Muscle layer of colon (tissue), 2 donors: ENCODE data around the gene ADGRB2.

ENCODE experiments used
- H3K27ac ChIP-seq: one replicate; pipeline ENCODE4 v1.7.0; 2013; ENCODE audit warnings: low read depth, mild to moderate bottlenecking, low read length, moderate library complexity
- H3K27me3 ChIP-seq, 2 donors: one replicate each; pipeline ENCODE4 v1.7.0; 2013; ENCODE audit warnings: low read length in 2 of 2, mild to moderate bottlenecking in 2 of 2; ENCODE audit not compliant: insufficient read depth in 2 of 2, control insufficient read depth in 1 of 2
- H3K36me3 ChIP-seq: one replicate; pipeline ENCODE4 v1.7.0; 2013; ENCODE audit warnings: mild to moderate bottlenecking, low read length; ENCODE audit not compliant: insufficient read depth
- H3K4me1 ChIP-seq: one replicate; pipeline ENCODE4 v1.7.0; 2013; ENCODE audit warnings: mild to moderate bottlenecking, low read length; ENCODE audit not compliant: insufficient read depth
- H3K4me3 ChIP-seq, 2 donors: one replicate each; pipeline ENCODE4 v1.7.0; 2013; ENCODE audit warnings: low read length in 2 of 2, low read depth in 1 of 2, mild to moderate bottlenecking in 1 of 2, moderate library complexity in 1 of 2
- H3K9ac ChIP-seq: one replicate; pipeline ENCODE4 v1.7.0; 2013; ENCODE audit warnings: low read length
- H3K9me3 ChIP-seq: one replicate; pipeline ENCODE4 v1.7.0; 2013; ENCODE audit warnings: mild to moderate bottlenecking, low read length
- donor health status: abdominal sarcoma.
- donor health status: Adenocarcinoma of cecum.

The ADGRB2 gene

DNA sequence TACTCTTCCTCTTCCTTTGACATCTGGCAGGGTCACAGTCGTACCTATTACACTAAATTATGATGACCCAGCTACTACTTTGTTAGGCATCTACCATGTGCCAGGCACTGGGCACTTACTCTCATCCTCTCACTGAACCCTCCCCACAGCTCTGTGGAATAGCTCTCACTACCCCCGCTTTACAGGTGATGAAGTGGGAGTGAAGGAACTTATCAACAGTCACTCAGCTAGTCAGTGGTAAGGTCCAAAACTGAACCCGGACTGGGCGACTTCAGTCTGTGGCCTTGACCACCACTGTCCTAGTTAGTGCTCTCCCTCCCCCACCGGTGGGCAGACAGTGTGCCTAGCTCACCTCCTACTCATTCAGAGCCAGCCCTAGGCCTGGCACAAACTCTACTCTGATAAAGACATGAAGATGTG is 12.3 kb downstream of the ADGRB2 start:
- Histone ChIP-seq H3K36me3 (no peaks in the 10 kb centered on the region), H3K4me3 (no peak overlapping the region), H3K27me3 (no peaks in the 10 kb centered on the region), H3K4me1 (no peaks in the 10 kb centered on the region), H3K9me3 (no peaks in the 10 kb centered on the region), H3K9ac (no peak overlapping the region), H3K27ac (no peak overlapping the region)

DNA sequence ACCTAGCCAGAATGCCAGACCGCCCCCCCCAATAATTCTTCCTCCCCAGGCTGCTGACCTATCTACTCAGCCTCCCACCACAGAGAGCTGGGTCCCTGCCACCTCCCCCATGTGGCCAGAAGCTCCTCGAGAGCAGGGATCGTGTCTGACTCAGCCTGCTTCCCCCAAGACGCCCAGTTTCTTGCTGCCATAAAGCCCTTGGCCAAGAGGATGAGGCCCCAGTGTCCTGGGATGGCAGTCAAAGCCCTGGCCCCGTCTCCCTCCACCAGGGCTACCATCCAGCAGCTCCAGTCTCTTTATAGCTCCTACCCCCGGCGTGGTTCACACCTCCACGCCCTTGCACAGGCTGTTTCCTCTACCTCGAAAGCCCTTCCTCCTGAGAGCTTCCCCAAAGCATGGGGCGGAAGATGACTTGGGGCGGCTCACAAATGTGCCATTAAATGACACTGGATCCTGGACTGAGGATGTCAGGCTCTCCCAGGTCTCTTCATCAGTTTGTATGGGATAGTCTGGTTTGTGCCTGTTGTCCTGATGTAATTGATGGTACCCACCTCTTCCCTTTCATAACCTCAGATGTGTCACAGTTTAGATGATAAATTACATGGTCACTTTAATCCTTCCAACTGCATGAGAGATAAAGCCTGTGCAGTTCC is 13.2 kb downstream of the ADGRB2 start:
- Histone ChIP-seq H3K27ac (no peak overlapping the region), H3K27me3 (no peaks in the 10 kb centered on the region), H3K9ac (no peak overlapping the region), H3K36me3 (no peaks in the 10 kb centered on the region), H3K9me3 (no peaks in the 10 kb centered on the region), H3K4me3 (no peak overlapping the region), H3K4me1 (no peaks in the 10 kb centered on the region)

DNA sequence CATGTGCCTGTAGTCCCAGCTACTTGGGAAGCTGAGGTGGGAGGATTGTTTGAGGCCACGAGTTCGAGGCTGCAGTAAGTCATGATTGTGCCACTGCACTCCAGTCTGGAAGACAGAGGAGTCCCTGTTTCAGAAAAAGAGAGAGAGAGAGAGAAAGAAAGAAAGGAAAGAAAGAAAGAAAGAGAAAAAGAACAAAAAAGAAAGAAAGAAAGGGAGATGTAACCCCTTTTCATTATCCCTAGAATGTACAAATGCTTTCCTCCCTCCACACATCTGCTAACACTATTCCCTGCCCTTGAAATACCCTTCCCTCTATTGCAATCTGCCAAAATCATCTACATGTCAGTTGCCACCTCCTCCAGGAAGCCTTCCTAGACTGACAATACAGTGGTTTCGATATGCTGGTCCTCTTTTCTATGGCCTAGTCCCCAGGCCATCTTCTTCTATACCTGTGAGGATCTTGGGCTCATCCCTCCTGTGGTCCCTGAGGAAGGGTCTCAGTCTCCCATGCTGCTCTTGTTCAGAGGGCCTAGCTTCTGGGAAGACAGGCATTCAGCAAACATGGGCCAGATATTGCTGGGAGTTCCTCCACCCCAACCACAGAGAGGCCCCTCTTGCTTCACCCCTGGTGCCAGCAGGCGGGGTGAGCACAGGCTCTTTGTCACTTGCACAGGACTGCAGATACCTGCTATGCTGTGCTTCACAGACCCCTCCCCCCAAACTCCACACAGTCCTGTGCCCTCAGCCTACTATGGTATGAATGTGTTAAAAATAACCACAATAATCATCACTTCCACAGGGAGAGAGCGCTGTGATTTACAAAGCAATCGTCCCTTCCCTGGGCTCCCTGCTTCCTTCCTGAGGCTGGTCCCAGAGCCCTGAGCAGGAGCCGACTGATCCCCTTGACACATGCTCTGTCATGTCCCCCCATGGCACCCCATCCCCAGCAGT is 14.1 kb downstream of the ADGRB2 start:
- H3K4me3 ChIP-seq: no peak overlapping the region
- no peaks in the 10 kb centered on the region for H3K4me1 ChIP-seq
- H3K27me3 ChIP-seq: no peaks in the 10 kb centered on the region
- no peaks in the 10 kb centered on the region for H3K36me3 ChIP-seq
- H3K9ac ChIP-seq: no peak overlapping the region
- no peaks in the 10 kb centered on the region for H3K9me3 ChIP-seq
- H3K27ac ChIP-seq: no peak overlapping the region

DNA sequence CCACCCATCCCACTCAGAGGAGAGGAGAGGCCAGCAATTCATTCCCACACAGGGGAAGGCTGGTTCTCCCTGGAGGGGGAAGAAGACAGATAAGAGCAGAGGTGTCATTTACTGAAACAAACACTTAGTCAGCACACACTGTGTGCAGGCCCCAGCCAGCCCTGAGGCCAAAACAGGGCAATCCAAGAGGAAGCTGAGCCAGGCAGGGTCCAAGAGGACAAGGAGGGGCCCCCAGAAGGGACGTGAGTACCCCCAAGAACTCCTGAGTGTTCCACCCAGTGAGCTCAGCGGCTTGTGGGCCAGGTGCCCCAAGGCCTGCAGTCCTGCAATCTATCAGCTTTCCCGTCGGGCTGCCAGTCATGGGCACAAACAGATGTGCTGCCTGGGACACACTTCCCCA is 15.8 kb downstream of the ADGRB2 start:
- Histone ChIP-seq H3K36me3 (no peaks in the 10 kb centered on the region), H3K4me1 (no peaks in the 10 kb centered on the region), H3K27me3 (no peaks in the 10 kb centered on the region), H3K9me3 (no peaks in the 10 kb centered on the region), H3K4me3 (no peak overlapping the region), H3K9ac (no peak overlapping the region), H3K27ac (no peak overlapping the region)

DNA sequence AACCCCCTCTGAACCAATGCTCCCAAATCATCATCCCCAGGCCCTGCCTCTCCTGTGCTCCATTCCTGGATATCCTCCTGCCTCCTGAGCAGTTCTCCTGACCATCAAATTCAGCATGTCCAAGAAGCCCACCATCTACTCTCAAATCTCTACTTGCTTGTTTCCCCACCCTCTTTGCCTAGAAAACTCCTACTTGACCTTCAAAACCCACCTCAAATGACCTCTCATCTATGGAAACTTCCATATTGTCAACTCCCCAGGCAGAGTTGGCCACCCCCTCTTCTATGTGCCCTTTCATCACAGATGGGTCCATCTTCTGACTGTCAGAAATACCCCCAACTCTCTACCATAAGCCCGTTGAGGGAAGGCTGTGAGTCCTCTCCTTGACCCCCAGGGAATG is 16.8 kb downstream of the ADGRB2 start:
- no peak overlapping the region for H3K4me3 ChIP-seq
- H3K9me3 ChIP-seq: no peaks in the 10 kb centered on the region
- H3K9ac ChIP-seq: no peak overlapping the region
- no peaks in the 10 kb centered on the region for H3K27me3 ChIP-seq
- H3K36me3 ChIP-seq: no peaks in the 10 kb centered on the region
- H3K4me1 ChIP-seq: no peaks in the 10 kb centered on the region
- no peak overlapping the region for H3K27ac ChIP-seq

DNA sequence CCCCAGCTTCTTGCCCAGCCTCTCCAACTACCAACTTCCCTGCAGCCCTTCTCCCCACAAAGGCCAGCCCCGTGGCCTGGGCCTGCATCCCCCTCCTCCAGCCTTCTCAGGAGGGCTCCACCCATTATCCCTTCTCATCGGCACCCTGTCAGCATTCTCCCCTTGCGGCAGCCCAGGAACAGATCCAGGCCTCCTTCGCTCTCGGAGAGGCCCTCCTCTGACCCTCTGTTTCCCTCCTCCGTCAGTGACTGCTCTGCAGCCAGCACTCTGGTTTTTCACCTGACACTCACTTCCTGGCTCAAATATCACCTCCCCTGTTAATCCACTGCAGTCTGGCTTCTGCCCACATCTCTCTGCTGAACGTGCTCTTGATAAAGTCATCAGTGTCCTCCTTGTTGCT is 17.5 kb downstream of the ADGRB2 start:
- H3K27ac ChIP-seq: no peak overlapping the region
- H3K27me3 ChIP-seq: no peaks in the 10 kb centered on the region
- H3K4me3 ChIP-seq: no peak overlapping the region
- H3K36me3 ChIP-seq: no peaks in the 10 kb centered on the region
- no peak overlapping the region for H3K9ac ChIP-seq
- H3K4me1 ChIP-seq: no peaks in the 10 kb centered on the region
- H3K9me3 ChIP-seq: no peaks in the 10 kb centered on the region

DNA sequence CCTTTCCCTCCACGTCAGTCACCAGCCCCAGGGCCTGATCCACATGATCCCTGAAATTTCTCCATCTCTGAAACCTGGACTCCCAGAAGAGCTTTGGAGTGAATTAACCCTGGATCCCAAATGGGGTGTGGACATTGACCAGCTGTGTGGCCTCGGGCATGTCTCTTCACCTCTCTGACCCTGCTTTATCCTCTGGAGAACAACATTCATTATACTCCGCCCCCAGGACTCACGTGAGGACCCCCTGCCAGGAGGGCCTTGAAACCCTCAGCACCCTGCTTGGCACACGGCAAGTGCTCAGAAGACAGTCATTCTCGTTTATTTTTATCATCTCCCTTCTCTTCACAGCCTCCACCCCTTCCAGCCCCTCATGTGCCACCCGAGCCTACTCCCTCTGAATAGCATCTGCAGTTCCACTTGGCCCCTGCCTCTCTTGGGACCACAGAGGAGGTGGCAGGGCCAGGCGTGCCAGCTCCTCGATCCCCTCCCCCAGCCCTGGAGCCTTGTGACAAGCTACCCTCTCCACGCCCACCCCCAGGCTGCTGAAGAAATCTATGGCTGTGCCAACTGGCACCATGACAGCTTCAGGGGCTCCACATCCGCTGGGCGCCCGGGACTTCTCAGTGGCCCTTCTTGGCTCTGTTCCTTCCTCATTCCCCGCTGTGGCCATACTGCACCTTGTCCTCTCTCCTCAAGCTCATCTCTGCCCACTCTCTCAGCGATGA is 18.0 kb downstream of the ADGRB2 start:
- H3K4me1 ChIP-seq: no peaks in the 10 kb centered on the region
- no peak overlapping the region for H3K4me3 ChIP-seq
- no peak overlapping the region for H3K27ac ChIP-seq
- H3K9me3 ChIP-seq: no peaks in the 10 kb centered on the region
- no peaks in the 10 kb centered on the region for H3K27me3 ChIP-seq
- H3K9ac ChIP-seq: no peak overlapping the region
- H3K36me3 ChIP-seq: no peaks in the 10 kb centered on the region

DNA sequence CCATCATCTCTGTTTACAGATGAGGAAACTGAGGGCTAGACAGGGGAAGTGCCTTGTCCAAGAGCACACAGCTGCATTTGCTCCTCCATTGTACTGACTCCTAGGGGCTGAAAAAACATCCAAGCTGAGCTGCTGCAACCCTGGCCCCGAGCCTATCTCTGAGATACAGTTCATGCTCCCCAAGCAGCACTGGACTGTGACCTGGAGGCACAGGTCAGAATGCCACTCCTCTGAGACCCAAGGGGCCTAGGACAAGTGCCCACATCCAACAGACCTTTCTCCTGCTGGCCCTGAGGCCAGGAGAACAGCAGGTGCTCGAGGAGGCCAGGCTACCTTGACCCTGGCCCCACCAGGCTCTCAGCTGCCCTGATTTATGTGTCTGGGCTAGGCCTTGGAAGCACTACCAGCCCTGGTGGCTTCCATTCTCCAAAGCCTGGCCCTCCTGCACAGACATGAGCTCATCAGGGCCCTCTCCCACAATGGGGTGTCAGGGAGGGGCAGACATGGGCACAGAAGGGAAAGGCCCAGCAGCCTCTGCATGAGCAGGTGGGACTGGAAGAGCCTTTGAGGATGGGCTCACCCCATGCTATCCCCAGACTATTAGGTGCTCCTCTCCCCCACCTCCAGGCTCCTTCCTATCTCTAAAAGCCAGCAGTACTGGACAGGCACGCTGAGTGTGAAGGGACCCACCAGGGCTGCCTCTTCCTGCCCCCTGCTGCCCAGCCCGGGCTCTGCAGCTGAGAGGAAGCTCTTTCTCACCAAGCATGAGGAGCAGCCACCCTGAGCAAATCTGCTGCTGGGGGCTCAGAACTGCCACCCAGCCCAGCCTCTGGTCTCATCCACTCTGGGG is 18.8 kb downstream of the ADGRB2 start:
- no peaks in the 10 kb centered on the region for H3K36me3 ChIP-seq

DNA sequence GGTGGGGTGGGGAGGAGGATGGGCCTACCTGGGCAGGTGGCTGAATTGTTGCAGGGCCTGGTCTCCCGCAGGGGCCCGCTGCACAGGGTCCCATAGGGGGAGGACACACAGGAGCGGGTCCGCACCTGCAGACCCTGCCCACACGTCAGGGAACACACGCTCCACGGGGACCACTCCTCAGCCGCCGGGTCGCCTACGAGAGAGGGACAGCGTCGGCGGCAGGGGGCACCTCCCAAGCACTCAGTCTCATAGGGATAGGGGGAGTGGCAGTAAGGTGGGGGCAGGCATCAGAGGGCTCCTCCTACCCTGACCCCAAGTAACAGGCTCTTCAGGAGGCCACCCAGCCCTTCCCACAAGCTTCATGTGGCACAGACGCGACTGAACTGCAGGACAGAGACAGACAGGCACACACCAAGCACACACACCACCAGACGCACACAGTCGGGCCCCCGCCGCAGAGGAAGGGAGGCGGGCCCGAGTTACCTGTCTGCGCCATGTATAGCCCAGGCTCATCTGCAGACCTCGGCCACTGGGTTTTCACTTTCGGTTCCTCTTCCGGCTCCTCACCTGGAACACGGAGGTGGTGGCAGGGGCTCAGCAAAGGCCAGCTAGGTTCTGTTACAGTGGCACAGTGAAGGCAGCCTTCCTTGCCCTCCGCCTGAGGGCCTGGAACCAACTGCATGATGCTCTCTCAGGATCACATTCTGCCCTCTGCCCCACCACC is 19.8 kb downstream of the ADGRB2 start:
- H3K27me3 ChIP-seq: no peaks in the 10 kb centered on the region
- H3K9me3 ChIP-seq: no peaks in the 10 kb centered on the region
- no peak overlapping the region for H3K27ac ChIP-seq
- H3K4me1 ChIP-seq: no peaks in the 10 kb centered on the region
- no peak overlapping the region for H3K9ac ChIP-seq
- no peak overlapping the region for H3K4me3 ChIP-seq
- no peaks in the 10 kb centered on the region for H3K36me3 ChIP-seq

More for the DNA sequence above, 18.8 kb downstream of the ADGRB2 start:
- Histone ChIP-seq H3K9me3 (no peaks in the 10 kb centered on the region), H3K27me3 (no peaks in the 10 kb centered on the region), H3K4me3 (no peak overlapping the region), H3K4me1 (no peaks in the 10 kb centered on the region), H3K27ac (no peak overlapping the region), H3K9ac (no peak overlapping the region)

DNA sequence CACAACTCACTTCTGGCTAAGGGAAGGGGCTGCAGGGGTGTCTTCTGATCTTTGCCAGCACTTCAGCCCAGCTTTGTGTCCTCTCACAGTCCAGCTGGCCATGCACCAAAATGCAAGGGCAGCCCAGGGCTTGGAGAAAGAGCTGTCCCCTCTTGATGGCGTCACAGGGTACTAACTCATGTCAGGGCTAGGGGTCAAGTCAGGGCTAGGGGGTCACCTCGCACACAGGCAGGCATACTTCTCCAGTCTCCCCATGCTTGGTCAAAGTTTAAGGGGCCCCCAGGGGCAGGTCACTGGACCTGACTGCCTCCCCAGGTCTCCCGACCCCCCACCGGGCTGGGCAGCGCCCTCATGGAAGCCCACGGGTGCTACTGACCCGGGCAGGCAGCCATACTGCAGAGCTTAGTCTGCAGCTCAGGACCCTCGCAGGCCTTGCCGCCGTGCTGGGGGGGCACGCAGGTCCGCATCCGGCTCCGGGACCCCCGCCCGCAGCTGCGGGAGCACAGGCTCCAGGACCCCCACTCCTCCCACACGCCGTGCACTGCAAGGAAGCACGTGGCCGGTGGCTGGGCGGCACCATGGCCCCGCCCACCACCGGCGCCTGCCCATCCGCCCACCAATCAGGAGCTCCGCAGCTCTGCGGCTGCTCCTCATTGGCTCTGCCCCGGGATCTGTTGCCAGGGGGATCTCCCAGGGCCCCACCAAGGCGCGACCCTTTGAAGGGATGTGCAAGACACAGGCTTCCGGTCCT is 21.5 kb downstream of the ADGRB2 start:
- no peak overlapping the region for H3K9ac ChIP-seq
- H3K4me3 ChIP-seq: no peak overlapping the region
- H3K9me3 ChIP-seq: no peaks in the 10 kb centered on the region
- no peaks in the 10 kb centered on the region for H3K27me3 ChIP-seq
- H3K36me3 ChIP-seq: no peaks in the 10 kb centered on the region
- H3K27ac ChIP-seq: no peak overlapping the region
- H3K4me1 ChIP-seq: no peaks in the 10 kb centered on the region
